Glutamatergic neuron (in vitro differentiated cells): ENCODE results near the gene CCT7. TPM values are rescaled to one million over a fixed set of nuclear protein-coding genes. Genes with fewer than 3 reads are reported as not detected.

Experiments
- DNase-seq: peaks from one replicate; pipeline ENCODE4 v3.0.0; 2022
- H3K27ac Mint-ChIP-seq: one replicate; pipeline ENCODE4 v1.8.0; 2020; ENCODE audit warnings: mild to moderate bottlenecking, mixed read lengths, inconsistent platforms; ENCODE audit not compliant: unreplicated experiment
- H3K27me3 Mint-ChIP-seq: one replicate; pipeline ENCODE4 v1.8.0; 2020; ENCODE audit warnings: mild to moderate bottlenecking, moderate library complexity, mixed read lengths, inconsistent platforms; ENCODE audit not compliant: unreplicated experiment
- H3K36me3 Mint-ChIP-seq: one replicate; pipeline ENCODE4 v1.8.0; 2020; ENCODE audit warnings: mild to moderate bottlenecking, mixed read lengths, inconsistent platforms; ENCODE audit not compliant: unreplicated experiment
- H3K4me1 Mint-ChIP-seq: one replicate; pipeline ENCODE4 v1.8.0; 2020; ENCODE audit warnings: mild to moderate bottlenecking, low read depth, mixed read lengths, inconsistent platforms; ENCODE audit not compliant: unreplicated experiment
- H3K4me3 Mint-ChIP-seq: one replicate; pipeline ENCODE4 v1.8.0; 2020; ENCODE audit warnings: mild to moderate bottlenecking, mixed read lengths, inconsistent platforms; ENCODE audit not compliant: unreplicated experiment
- H3K9me3 Mint-ChIP-seq: one replicate; pipeline ENCODE4 v1.8.0; 2020; ENCODE audit warnings: mild to moderate bottlenecking, moderate library complexity, mixed read lengths, inconsistent platforms; ENCODE audit not compliant: unreplicated experiment
- total RNA-seq: library from RNA; stranded (reverse); fragmentation: NEBNext Ultra II Directional; extraction: Animal tissue kit (Norgen Biotek cat#: 25700); gene quantifications from one replicate; pipeline ENCODE4 v1.2.1, GENCODE V29; 2021; ENCODE audit not compliant: unreplicated experiment
- TF ChIP-seq, protein P1 (sequence below): fragments of 200-600 bp; sonication (generic); IDR thresholded peaks from one replicate; pipeline ENCODE4 v1.5.0; 2021; ENCODE audit not compliant: partially characterized antibody, unreplicated experiment

CCT7 gene
- total RNA-seq, 1 donor from 2014 or later = 269 TPM

DNA sequence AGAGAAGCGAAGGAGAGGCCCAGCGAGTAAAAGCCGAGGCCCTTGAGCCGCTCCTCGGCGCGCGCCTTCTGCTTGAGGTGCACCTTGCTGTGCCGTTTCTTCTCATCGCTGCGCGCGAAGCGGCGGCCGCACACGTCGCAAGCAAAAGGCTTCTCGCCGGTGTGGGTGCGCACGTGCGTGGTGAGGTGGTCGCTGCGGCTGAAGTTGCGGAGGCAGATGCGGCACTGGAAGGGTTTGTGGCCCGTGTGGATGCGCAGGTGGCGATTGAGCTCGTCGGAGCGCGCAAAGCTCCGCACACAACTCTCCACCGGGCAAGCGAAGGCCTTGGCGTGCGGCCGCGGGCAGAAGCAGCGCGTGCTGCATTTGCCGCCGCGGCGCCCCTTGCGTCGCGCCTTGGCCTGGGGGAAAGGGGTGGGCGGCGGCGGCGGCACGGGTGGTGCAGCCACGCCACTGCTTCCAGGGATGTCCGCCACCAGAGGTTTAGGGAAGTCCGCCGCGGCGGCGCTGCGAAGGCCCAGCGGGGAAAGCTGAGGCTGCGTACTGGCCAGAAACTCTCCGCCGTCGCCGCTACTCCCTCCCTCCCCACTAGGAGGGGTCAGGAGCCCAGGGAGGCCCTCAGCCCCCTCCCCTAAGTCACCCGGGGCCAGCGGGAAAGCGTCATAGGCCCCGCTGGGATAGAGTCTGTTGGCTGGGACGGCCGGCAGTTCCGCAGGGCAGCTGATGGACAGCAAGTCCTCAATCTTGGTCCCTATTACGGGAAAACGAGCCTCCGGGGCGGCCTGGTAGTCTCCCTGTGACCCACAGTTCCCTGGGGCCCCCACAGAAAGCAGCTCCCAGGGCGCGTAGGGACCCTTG, 57.6 kb downstream of the CCT7 start:
- peaks cover 3% of the 10 kb centered on the region for H3K9me3 Mint-ChIP-seq
- H3K27ac Mint-ChIP-seq = no peak overlapping the region
- H3K27me3 Mint-ChIP-seq = peaks cover 14% of the 10 kb centered on the region
- TF ChIP-seq, protein P1, sequence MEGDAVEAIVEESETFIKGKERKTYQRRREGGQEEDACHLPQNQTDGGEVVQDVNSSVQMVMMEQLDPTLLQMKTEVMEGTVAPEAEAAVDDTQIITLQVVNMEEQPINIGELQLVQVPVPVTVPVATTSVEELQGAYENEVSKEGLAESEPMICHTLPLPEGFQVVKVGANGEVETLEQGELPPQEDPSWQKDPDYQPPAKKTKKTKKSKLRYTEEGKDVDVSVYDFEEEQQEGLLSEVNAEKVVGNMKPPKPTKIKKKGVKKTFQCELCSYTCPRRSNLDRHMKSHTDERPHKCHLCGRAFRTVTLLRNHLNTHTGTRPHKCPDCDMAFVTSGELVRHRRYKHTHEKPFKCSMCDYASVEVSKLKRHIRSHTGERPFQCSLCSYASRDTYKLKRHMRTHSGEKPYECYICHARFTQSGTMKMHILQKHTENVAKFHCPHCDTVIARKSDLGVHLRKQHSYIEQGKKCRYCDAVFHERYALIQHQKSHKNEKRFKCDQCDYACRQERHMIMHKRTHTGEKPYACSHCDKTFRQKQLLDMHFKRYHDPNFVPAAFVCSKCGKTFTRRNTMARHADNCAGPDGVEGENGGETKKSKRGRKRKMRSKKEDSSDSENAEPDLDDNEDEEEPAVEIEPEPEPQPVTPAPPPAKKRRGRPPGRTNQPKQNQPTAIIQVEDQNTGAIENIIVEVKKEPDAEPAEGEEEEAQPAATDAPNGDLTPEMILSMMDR = peak; percentile 40
- DNase-seq = peak; percentile 70
- peak overlapping the region; percentile 70 for H3K4me3 Mint-ChIP-seq
- H3K4me1 Mint-ChIP-seq = peaks cover under 1% of the 10 kb centered on the region
- H3K36me3 Mint-ChIP-seq = no peaks in the 10 kb centered on the region

DNA sequence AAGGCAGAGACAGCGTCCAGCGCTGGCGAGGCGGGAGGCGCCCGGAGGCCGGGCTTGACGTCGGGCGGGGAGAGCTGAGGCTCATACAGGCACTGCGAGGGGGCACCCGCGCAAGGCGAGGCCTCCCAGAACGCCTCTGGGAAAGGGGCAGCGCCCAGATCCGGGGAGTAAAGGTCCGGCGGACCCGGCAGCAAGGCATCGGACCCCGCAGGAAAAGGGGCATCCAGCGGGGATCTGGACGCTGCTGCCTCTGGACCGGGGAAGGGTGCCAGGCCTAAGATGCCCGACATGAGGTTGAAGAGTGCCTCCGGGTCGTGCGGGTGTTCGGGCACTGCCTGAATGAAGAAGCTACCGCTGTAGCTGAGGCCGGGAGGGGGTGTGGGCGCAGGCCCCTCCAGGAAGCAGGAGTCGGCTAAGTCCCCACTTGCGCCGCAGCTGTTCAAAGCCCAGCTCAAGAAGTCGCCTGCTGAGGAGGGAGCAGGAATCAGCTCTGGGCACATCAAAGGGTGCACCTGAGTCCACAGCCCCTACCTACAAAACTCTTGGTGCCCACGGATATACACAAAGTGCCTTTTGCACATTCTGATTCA, 58.3 kb downstream of the CCT7 start:
- Mint-ChIP-seq H3K4me3 (no peak overlapping the region), H3K9me3 (peaks cover 3% of the 10 kb centered on the region), H3K27me3 (peaks cover 14% of the 10 kb centered on the region), H3K4me1 (peaks cover 7% of the 10 kb centered on the region), H3K27ac (no peak overlapping the region), H3K36me3 (no peaks in the 10 kb centered on the region)
- DNase-seq = no peak
- TF ChIP-seq, protein P1 = no peak

DNA sequence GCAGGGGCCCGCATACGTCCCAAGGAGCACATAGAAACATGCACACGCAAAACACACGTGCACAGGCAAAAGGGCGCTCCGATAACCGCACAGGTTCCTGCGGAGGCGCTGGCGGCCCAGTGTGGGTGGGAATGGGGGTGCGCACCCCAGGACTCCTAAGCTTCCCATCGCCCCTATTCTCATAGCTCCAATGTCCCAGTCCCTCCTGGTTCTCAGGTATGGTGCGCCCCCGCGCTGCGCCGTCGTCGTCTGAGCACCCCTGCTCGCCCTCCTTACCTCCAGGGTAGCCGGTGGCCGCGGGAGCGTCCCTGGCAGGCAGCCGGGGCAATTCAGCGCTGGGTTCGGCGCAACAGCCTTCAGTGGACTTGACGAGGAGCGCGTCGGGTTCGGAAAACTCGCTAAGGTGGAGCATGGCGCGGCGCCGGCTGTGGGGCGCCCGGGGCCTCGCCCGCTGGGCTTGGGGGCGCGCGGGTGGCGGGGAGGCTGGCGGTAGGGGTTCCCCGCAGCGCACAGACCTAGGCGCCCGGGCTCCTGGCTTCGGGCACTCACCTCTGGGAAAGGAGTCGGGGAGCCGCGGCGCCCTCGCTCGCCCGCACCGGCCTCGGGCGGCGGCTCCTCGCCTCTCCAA, 58.9 kb downstream of the CCT7 start:
- H3K27me3 Mint-ChIP-seq = peaks cover 14% of the 10 kb centered on the region
- H3K27ac Mint-ChIP-seq = no peak overlapping the region
- peaks cover 3% of the 10 kb centered on the region for H3K9me3 Mint-ChIP-seq
- DNase-seq = peak; percentile 28
- H3K4me1 Mint-ChIP-seq = peaks cover 11% of the 10 kb centered on the region
- TF ChIP-seq, protein P1 = no peak
- H3K4me3 Mint-ChIP-seq = peak overlapping the region; percentile 66
- H3K36me3 Mint-ChIP-seq = no peaks in the 10 kb centered on the region

DNA sequence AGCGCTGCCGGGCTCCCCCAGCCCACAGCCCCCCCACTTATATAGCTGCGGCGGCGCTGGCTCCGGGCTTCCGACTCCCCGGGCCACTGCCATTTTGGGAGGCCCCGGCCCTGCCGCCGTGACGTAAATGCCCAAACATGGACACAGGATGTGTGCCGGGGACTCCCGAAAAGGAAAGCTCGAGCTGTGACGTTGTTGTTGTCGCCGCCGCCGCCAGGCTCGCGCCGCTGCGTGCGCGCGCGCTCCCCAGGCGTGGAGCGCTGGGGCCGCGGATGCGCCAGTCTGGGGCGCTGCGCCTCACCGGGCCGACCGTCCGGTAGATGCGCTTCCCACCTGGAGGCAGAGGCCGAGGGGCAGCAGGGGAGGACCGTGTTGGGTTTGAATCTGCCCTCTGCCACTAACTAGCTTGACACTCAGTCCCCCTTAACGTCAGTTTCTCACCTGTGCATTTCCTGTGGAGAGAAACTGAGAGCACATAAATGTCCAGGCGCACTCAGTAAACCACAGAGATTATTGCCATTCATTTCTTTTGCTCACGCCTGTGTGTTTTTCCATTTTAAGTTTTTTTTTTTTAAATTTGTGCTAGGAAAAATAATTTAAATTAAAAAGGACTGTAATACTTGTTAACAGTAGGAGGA, 59.5 kb downstream of the CCT7 start, which contains the start of gene EGR4:
EGR4 (minus strand) TSS at position 15 of the 638 bp plus-strand sequence. CDS start 231 bp downstream, outside the sequence.
- TF ChIP-seq, protein P1 = no peak
- H3K9me3 Mint-ChIP-seq = peaks cover 3% of the 10 kb centered on the region
- DNase-seq = peak; percentile 73
- peaks cover 11% of the 10 kb centered on the region for H3K4me1 Mint-ChIP-seq
- H3K4me3 Mint-ChIP-seq = peak within 1 kb of the TSS; percentile 74
- no peaks in the 10 kb centered on the region for H3K36me3 Mint-ChIP-seq
- H3K27me3 Mint-ChIP-seq = peaks cover 15% of the 10 kb centered on the region
- H3K27ac Mint-ChIP-seq = no peak within 1 kb of the TSS
